Right atrium auricular region (tissue), 2 donors: ENCODE data around the gene TNIP1. TPM values are rescaled to one million over a fixed set of nuclear protein-coding genes. Genes with fewer than 3 reads are reported as not detected.

ENCODE experiments used
- DNase-seq: peaks from one replicate; pipeline ENCODE4 v3.0.0-alpha.2; 2019; ENCODE audit warnings: low spot score
- H3K27ac ChIP-seq, 2 donors: fragments of 200-600 bp; sonication (generic); 1 replicate in 1 of 2; 2 replicates in 1 of 2; pipeline ENCODE4 v1.5.1; 2016 to 2019
- H3K27me3 ChIP-seq, 2 donors: fragments of 200-600 bp; sonication (generic); one replicate each; pipeline versions ENCODE4 v1.5.1 to v1.6.0; 2017 to 2019
- H3K36me3 ChIP-seq: fragments of 200-600 bp; sonication (generic); one replicate; pipeline ENCODE4 v1.5.1; 2016
- H3K4me1 ChIP-seq, 2 donors: fragments of 200-600 bp; sonication (generic); one replicate each; pipeline versions ENCODE4 v1.5.1 to v1.6.0; 2017 to 2019
- H3K4me3 ChIP-seq, 2 donors: fragments of 200-600 bp; sonication (generic); 1 replicate in 1 of 2; 2 replicates in 1 of 2; pipeline ENCODE4 v1.5.1; 2017 to 2019; ENCODE audit warnings: mild to moderate bottlenecking in 1 of 2, moderate library complexity in 1 of 2
- H3K9me3 ChIP-seq, 2 donors: fragments of 200-600 bp; sonication (generic); one replicate each; pipeline ENCODE4 v1.5.1; 2019
- total RNA-seq, 2 donors: library from RNA; depleted of rRNA; stranded (reverse); fragments of >200 nt; gene quantifications; one replicate each; pipeline ENCODE4 v1.1.0, GENCODE V29; 2016
- TF ChIP-seq, protein P1 (sequence below), 2 donors: fragments of 200-600 bp; sonication (generic); IDR thresholded peaks; one replicate each; pipeline ENCODE4 v1.5.1; 2019; ENCODE audit warnings: antibody characterized with exemption in 2 of 2

The TNIP1 gene
- total RNA-seq, 2 donors from 2014 or later: 68.9 to 92.6 TPM

DNA sequence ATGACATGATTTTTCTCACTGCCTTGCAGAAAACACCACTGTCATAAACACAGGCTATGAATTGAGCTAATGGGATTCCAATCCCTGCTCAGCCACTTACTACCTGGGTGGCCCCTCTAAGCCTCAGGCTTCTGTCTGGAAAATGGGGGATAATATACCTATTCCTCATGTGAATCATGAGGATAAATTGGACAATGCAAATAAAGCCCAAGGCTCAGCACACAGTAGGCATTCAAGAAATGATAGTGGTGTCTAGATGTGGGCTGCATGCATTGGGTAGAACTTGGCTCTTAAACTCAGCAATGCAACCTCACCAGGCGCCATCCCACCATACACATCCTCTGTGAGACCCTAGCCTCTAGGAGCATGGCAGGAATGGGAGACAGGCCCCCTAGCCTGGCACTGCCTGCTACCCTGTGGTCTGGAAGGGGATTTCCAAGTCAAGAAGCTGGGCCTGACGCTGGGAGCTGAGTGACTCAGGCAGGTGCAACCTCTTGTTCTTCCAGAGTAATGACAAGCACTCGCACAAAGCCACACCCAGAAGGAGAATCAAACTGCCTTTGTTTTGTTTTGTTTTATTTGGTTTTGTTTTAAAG lies 2.3 kb upstream of the TNIP1 start:
- H3K27ac ChIP-seq: no peak overlapping the region
- no peak for DNase-seq
- peaks cover 0 to 69% of the 10 kb centered on the region in 2 donors for H3K4me1 ChIP-seq

DNA sequence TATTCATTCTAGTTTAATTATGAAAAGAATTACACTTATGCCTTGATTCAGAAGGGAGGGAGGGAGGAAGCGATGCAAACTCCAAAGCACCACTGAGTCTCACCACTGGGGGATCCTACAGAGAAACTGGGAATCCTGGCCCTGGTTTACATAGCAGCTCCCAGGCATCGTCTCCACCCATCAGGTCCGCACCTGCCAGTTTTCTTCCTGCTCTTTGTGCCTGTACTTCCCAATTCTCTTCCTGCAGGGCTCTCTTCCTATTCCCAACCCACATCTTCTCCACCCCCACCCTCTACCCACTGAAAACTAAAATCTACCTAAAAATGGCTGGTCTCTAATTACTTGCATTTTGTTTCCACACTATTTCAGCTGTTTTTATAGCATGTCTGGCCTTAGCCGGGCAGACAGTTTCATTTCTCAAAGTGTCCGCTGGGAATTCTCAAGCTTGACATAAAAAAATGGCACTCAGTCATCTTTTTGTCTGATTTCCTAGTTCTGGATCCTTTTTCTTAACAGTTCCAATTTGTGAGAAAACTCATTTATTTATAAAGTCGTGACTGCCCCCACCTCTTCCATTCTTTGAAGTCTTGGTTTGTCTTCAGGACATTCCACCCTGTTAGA lies 1.6 kb upstream of the TNIP1 start:
- no peaks in the 10 kb centered on the region for H3K27me3 ChIP-seq
- DNase-seq: no peak
- no peaks in the 10 kb centered on the region for H3K9me3 ChIP-seq
- TF ChIP-seq, protein P1, sequence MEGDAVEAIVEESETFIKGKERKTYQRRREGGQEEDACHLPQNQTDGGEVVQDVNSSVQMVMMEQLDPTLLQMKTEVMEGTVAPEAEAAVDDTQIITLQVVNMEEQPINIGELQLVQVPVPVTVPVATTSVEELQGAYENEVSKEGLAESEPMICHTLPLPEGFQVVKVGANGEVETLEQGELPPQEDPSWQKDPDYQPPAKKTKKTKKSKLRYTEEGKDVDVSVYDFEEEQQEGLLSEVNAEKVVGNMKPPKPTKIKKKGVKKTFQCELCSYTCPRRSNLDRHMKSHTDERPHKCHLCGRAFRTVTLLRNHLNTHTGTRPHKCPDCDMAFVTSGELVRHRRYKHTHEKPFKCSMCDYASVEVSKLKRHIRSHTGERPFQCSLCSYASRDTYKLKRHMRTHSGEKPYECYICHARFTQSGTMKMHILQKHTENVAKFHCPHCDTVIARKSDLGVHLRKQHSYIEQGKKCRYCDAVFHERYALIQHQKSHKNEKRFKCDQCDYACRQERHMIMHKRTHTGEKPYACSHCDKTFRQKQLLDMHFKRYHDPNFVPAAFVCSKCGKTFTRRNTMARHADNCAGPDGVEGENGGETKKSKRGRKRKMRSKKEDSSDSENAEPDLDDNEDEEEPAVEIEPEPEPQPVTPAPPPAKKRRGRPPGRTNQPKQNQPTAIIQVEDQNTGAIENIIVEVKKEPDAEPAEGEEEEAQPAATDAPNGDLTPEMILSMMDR (IDR thresholded peaks at IDR 0.05): peak; percentile 27 to 46
- peak overlapping the region; percentile 99 for H3K27ac ChIP-seq
- no peak overlapping the region for H3K4me3 ChIP-seq
- peaks cover 1% of the 10 kb centered on the region for H3K36me3 ChIP-seq
- peaks cover 0 to 73% of the 10 kb centered on the region in 2 donors for H3K4me1 ChIP-seq

More for the DNA sequence above, 2.3 kb upstream of the TNIP1 start:
- Histone ChIP-seq H3K9me3 (no peaks in the 10 kb centered on the region), H3K4me3 (no peak overlapping the region), H3K36me3 (no peaks in the 10 kb centered on the region), H3K27me3 (no peaks in the 10 kb centered on the region)
- TF ChIP-seq, protein P1 (IDR thresholded peaks at IDR 0.05): no peak

DNA sequence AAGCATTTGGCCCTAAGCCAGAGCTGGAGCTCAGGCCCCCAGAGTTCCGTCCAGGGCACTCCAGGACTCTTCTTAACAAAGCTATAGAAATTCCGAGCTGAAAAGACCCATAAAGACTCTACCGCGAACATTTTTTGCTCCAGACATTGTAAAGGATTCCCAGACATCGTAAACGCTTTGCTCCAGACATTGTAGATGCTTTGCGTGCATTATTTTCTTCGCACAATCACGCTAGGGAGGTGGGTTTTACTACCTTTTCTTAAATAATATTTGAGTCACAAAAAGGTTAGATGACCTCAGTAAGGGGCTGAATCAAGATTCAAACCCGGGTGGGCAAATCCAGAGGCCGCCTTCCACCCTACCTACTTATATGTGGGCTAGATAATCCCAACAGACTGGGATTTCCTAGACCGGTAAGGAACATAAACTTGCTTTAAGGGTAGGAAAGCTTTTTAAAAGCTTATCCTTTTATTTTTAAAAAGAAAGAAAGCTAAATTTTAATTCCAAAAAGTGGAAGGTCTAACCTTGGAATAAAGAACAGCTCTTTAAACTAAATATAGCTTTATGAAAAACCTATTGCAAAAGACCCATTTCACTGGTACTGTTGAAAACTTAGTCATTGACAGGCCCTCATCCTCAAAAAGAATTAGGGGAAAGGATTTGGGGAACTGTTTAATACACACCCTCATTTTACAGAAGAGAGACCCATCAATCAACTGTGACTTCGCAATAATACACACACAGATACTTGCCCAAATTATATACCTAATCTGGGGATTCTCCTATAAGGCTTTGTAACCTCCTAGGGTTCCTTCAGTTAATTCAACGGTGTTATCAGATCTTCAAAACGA lies 822 bp upstream of the TNIP1 start:
- Histone ChIP-seq H3K9me3 (no peaks in the 10 kb centered on the region), H3K4me1 (peaks cover 0 to 66% of the 10 kb centered on the region in 2 donors), H3K27me3 (no peaks in the 10 kb centered on the region), H3K27ac (peak overlapping the region; percentile 99), H3K36me3 (peaks cover 5% of the 10 kb centered on the region), H3K4me3 (peak overlapping the region; percentile 80 to 88)
- TF ChIP-seq, protein P1 (IDR thresholded peaks at IDR 0.05): no peak
- DNase-seq: no peak

DNA sequence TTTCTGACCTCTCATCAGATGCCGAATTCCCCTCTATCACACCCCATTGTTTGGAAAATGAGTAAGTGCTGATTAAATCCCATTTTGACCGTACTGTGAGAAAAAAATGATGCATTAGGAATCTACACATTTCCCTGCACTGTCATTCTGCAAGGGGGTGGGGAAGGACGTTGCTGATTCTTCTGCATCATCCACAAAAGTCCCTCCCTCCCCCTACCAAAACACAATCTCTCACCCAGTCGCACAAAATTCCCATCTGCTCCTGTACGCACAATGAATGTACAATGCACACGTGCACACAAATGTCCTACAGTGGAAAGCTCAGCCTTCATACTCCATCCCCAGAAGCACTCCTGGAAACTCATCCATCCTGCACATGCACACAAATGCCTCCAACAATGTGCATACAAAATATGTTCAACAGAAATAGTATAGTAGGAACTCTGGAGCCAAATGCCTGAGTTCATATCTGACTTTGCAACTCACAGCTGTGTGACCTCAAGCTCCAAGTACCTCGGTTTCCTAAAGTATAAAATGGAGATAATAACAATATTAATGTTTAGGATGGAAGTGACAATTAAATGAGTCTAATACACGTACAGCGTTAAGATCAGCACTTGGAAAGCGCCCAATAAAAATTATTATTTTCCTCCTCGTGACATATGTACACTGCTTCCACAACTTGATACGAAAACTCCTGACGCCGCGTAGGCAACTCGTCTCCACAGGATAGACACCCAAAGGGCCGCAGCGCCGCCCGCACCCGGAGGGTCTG lies 809 bp downstream of the TNIP1 start:
- Histone ChIP-seq H3K27me3 (no peaks in the 10 kb centered on the region), H3K27ac (peak overlapping the region; percentile 99), H3K4me3 (peak overlapping the region; percentile 80 to 88), H3K9me3 (no peaks in the 10 kb centered on the region), H3K4me1 (peaks cover 0 to 58% of the 10 kb centered on the region in 2 donors), H3K36me3 (peaks cover 5% of the 10 kb centered on the region)
- TF ChIP-seq, protein P1 (IDR thresholded peaks at IDR 0.05): no peak
- no peak for DNase-seq

- H3K4me1 ChIP-seq: peaks cover 0 to 52% of the 10 kb centered on the region in 2 donors
- no peaks in the 10 kb centered on the region for H3K27me3 ChIP-seq
- TF ChIP-seq, protein P1 (IDR thresholded peaks at IDR 0.05): no peak
- no peak for DNase-seq
- H3K36me3 ChIP-seq: peaks cover 5% of the 10 kb centered on the region
- peak overlapping the region; percentile 12 to 22 for H3K27ac ChIP-seq
- H3K9me3 ChIP-seq: no peaks in the 10 kb centered on the region
- no peak overlapping the region for H3K4me3 ChIP-seq
Observed at GRCh38 chr5:151078490-151079262, 2.2 kb downstream of the TNIP1 start.
